Smooth muscle cell (in vitro differentiated cells): Measurements from ENCODE around the gene RAE1. TPM values are rescaled to one million over a fixed set of nuclear protein-coding genes. Genes with fewer than 3 reads are reported as not detected.

Source experiments
- DNase-seq: peaks from one replicate; lab custom pipeline; 2025; ENCODE audit not compliant: unreplicated experiment; lab: John Stamatoyannopoulos, UW
- H2AFZ ChIP-seq: fragments of 200-600 bp; sonication (generic); 2 replicates; pipeline ENCODE4 v1.6.0; 2016; ENCODE audit warnings: antibody characterized with exemption, low read depth, mild to moderate bottlenecking
- H3F3A ChIP-seq: fragments of 200-600 bp; sonication (generic); 2 replicates; pipeline ENCODE4 v1.6.0; 2017; ENCODE audit warnings: antibody characterized with exemption, low read depth
- H3K27ac ChIP-seq: fragments of 200-600 bp; sonication (generic); 2 replicates; pipeline ENCODE4 v1.5.1; 2016; ENCODE audit warnings: low read depth, mild to moderate bottlenecking
- H3K27me3 ChIP-seq: fragments of 200-600 bp; sonication (generic); 2 replicates; pipeline ENCODE4 v1.6.1; 2016; ENCODE audit warnings: low read depth, mild to moderate bottlenecking
- H3K36me3 ChIP-seq: fragments of 200-600 bp; sonication (generic); 2 replicates; pipeline ENCODE4 v1.5.1; 2016; ENCODE audit warnings: low read depth
- H3K4me1 ChIP-seq: fragments of 200-600 bp; sonication (generic); 2 replicates; pipeline ENCODE4 v1.5.1; 2016; ENCODE audit warnings: low read depth
- H3K4me2 ChIP-seq: fragments of 200-600 bp; sonication (generic); 2 replicates; pipeline ENCODE4 v1.6.0; 2016; ENCODE audit warnings: mild to moderate bottlenecking
- H3K4me3 ChIP-seq: fragments of 200-600 bp; sonication (generic); 2 replicates; pipeline ENCODE4 v1.5.1; 2016; ENCODE audit warnings: mild to moderate bottlenecking
- H3K79me2 ChIP-seq: fragments of 200-600 bp; sonication (generic); 2 replicates; pipeline ENCODE4 v1.6.0; 2016; ENCODE audit warnings: low read depth, mild to moderate bottlenecking
- H3K9ac ChIP-seq: fragments of 200-600 bp; sonication (generic); 2 replicates; pipeline ENCODE4 v1.6.0; 2016; ENCODE audit warnings: low read depth
- H3K9me3 ChIP-seq: fragments of 200-600 bp; sonication (generic); replicated peaks from 2 replicates; pipeline ENCODE4 v1.5.1; 2016; ENCODE audit warnings: low read depth
- H4K20me1 ChIP-seq: fragments of 200-600 bp; sonication (generic); 2 replicates; pipeline ENCODE4 v1.6.0; 2016; ENCODE audit warnings: low read depth
- CTCF ChIP-seq: fragments of 200-600 bp; sonication (generic); IDR thresholded peaks from 2 replicates; pipeline ENCODE4 v1.5.1; 2017; ENCODE audit warnings: borderline replicate concordance, mild to moderate bottlenecking, antibody characterized with exemption; ENCODE audit not compliant: insufficient read depth, poor library complexity, severe bottlenecking
- WGBS: methylation state at CpG from one replicate; pipeline ENCODE4 v1.1.7; 2016; ENCODE audit warnings: low lambda C conversion rate; 5-methylcytosine and 5-hydroxymethylcytosine counted together
- polyA plus RNA-seq: library from polyadenylated mRNA; unstranded; fragments of >200 nt; fragmentation: Nextera tagmentation; extraction: Ambion mirVana; gene quantifications from 2 replicates; pipeline ENCODE4 v1.2.1, GENCODE V29; 2016
- total RNA-seq: library from RNA; depleted of rRNA; stranded (reverse); fragments of >200 nt; gene quantifications from 2 replicates; pipeline ENCODE4 v1.2.3, GENCODE V29; 2014

RAE1 gene
- total and polyA plus RNA-seq, 2 experiments from 2014 or later, result 34.9 to 53.5 TPM

GRCh38 chr20:57325632-57326356, 25.3 kb upstream of the RAE1 start:
- no peak overlapping the region for H2AFZ ChIP-seq
- H3K4me1 ChIP-seq, result peaks cover 13% of the 10 kb centered on the region
- H3K79me2 ChIP-seq, result no peaks in the 10 kb centered on the region
- WGBS, result 89% methylated on average over 12 of the region's 12 CpGs
- H3K36me3 ChIP-seq, result no peaks in the 10 kb centered on the region
- H3K27me3 ChIP-seq, result peaks cover 7% of the 10 kb centered on the region
- no peak overlapping the region for H3K9ac ChIP-seq
- H3K4me3 ChIP-seq, result no peak overlapping the region
- no peaks in the 10 kb centered on the region for H4K20me1 ChIP-seq
- H3K9me3 ChIP-seq, result no peaks in the 10 kb centered on the region
- no peak overlapping the region for H3K4me2 ChIP-seq
- no peak for DNase-seq
- H3K27ac ChIP-seq, result peak overlapping the region; percentile 71
- H3F3A ChIP-seq, result peaks cover 10% of the 10 kb centered on the region
- TF ChIP-seq CTCF, result no peak

DNA sequence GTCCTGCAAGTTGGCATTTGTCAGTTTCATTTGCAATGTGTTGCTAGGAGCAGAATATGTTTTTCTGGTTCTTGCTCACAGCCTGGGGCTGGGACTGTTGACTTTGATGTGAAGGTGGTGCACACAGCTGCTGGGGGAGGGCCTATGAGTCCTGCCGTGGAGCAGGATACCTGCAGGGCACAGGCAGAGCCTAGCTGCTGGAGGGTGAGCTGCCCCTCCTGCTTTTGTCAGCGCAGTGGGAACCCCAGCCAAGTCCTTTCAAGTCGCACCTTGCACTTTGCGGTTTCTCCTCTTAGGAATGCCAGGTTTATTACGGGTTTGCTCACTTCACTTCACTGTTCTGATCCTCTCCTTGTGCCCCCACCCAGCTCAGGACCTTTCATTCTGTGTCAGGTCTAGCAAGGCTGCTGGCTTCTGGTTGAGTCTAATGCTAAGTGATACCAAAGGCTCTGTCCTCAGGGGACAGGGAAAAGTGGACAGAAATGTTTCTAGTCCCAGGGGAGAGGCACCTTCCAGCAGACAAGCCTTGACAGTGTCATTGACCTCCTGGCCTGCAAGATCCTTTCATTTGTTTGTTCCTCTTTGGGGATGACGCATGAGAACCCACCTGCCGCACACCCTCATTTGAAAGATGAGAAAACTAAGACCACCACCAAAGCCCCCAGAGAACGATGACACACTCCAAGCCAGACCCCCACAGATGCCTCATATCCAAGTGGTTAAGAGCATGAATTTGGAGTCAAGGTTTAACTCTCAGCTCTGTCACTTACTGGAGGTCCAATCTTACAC, 24.2 kb upstream of the RAE1 start:
- WGBS, result 52% methylated on average over 8 of the region's 8 CpGs

GRCh38 chr20:57327820-57328219, 23.2 kb upstream of the RAE1 start:
- no peak overlapping the region for H2AFZ ChIP-seq
- DNase-seq, result no peak

More for the DNA sequence above, 24.2 kb upstream of the RAE1 start:
- peaks cover 5% of the 10 kb centered on the region for H3K27me3 ChIP-seq
- H2AFZ ChIP-seq, result no peak overlapping the region
- no peak overlapping the region for H3K4me2 ChIP-seq
- no peak overlapping the region for H3K9ac ChIP-seq
- H3K4me3 ChIP-seq, result no peak overlapping the region
- no peaks in the 10 kb centered on the region for H4K20me1 ChIP-seq
- no peaks in the 10 kb centered on the region for H3K36me3 ChIP-seq
- H3K9me3 ChIP-seq, result no peaks in the 10 kb centered on the region
- peaks cover 13% of the 10 kb centered on the region for H3K4me1 ChIP-seq
- DNase-seq, result no peak
- H3K27ac ChIP-seq, result peak overlapping the region; percentile 71
- no peak for TF ChIP-seq CTCF
- no peaks in the 10 kb centered on the region for H3K79me2 ChIP-seq
- H3F3A ChIP-seq, result peaks cover 10% of the 10 kb centered on the region

More at GRCh38 chr20:57327820-57328219, 23.2 kb upstream of the RAE1 start:
- H3K36me3 ChIP-seq, result no peaks in the 10 kb centered on the region
- H3K9ac ChIP-seq, result no peak overlapping the region
- no peaks in the 10 kb centered on the region for H3K79me2 ChIP-seq
- peaks cover 9% of the 10 kb centered on the region for H3K4me1 ChIP-seq
- H3K27ac ChIP-seq, result no peak overlapping the region
- peaks cover 10% of the 10 kb centered on the region for H3F3A ChIP-seq
- H4K20me1 ChIP-seq, result no peaks in the 10 kb centered on the region
- H3K27me3 ChIP-seq, result peaks cover 5% of the 10 kb centered on the region
- no peak overlapping the region for H3K4me3 ChIP-seq
- no peak for TF ChIP-seq CTCF
- H3K4me2 ChIP-seq, result no peak overlapping the region
- H3K9me3 ChIP-seq, result no peaks in the 10 kb centered on the region
- 92% methylated on average over 6 of the region's 6 CpGs for WGBS
